GM23338 (cell line): ENCODE data around the gene CDH20. TPM values are rescaled to one million over a fixed set of nuclear protein-coding genes. Genes with fewer than 3 reads are reported as not detected.

Source experiments
- ATAC-seq: fragments of 200-7000 bp; cut with Tn5 transposase; 3 replicates; pipeline ENCODE4 v1.9.1; 2020
- DNase-seq: peaks from one replicate; pipeline ENCODE4 v3.0.0-alpha.2; 2015; ENCODE audit warnings: low spot score
- H2AFZ ChIP-seq: fragments of 200-600 bp; sonication (generic); 2 replicates; pipeline ENCODE4 v1.8.0; 2016; ENCODE audit warnings: antibody characterized with exemption, mild to moderate bottlenecking, moderate library complexity
- H3F3A ChIP-seq: fragments of 200-600 bp; sonication (generic); replicated peaks from 2 replicates; pipeline ENCODE4 v1.8.0; 2017; ENCODE audit warnings: antibody characterized with exemption, mixed run types, low read depth
- H3K27ac ChIP-seq: fragments of 200-600 bp; sonication (generic); 2 replicates; pipeline ENCODE4 v1.6.1; 2016; ENCODE audit warnings: low read depth
- H3K27me3 ChIP-seq: fragments of 200-600 bp; sonication (generic); 2 replicates; pipeline ENCODE4 v1.8.0; 2016; ENCODE audit warnings: mild to moderate bottlenecking, mixed run types, moderate library complexity; ENCODE audit not compliant: insufficient read depth
- H3K36me3 ChIP-seq: fragments of 200-600 bp; sonication (generic); 2 replicates; pipeline ENCODE4 v1.8.0; 2016; ENCODE audit warnings: mild to moderate bottlenecking; ENCODE audit not compliant: insufficient read depth
- H3K4me1 ChIP-seq: fragments of 200-600 bp; sonication (generic); 2 replicates; pipeline ENCODE4 v1.8.0; 2016; ENCODE audit warnings: mild to moderate bottlenecking, moderate library complexity; ENCODE audit not compliant: insufficient read depth
- H3K4me2 ChIP-seq: fragments of 200-600 bp; sonication (generic); 2 replicates; pipeline ENCODE4 v1.7.1; 2017; ENCODE audit warnings: mixed run types
- H3K4me3 ChIP-seq: fragments of 200-600 bp; sonication (generic); 2 replicates; pipeline ENCODE4 v1.6.1; 2016; ENCODE audit warnings: mixed run types
- H3K79me2 ChIP-seq: fragments of 200-600 bp; sonication (generic); replicated peaks from 2 replicates; pipeline ENCODE4 v1.8.0; 2017; ENCODE audit warnings: mild to moderate bottlenecking; ENCODE audit not compliant: insufficient read depth
- H3K9me2 ChIP-seq: fragments of 200-600 bp; sonication (generic); 2 replicates; pipeline ENCODE4 v1.8.0; 2017; ENCODE audit not compliant: insufficient read depth
- H4K20me1 ChIP-seq: fragments of 200-600 bp; sonication (generic); replicated peaks from 2 replicates; pipeline ENCODE4 v1.8.0; 2017; ENCODE audit warnings: mild to moderate bottlenecking; ENCODE audit not compliant: insufficient read depth
- H3K27ac Mint-ChIP-seq: 2 replicates; pipeline ENCODE4 v1.8.0; 2020; ENCODE audit warnings: inconsistent platforms, mild to moderate bottlenecking, moderate library complexity, mixed read lengths
- H3K27me3 Mint-ChIP-seq: 3 replicates; pipeline ENCODE4 v1.8.0; 2022; ENCODE audit warnings: low read depth, mild to moderate bottlenecking, moderate library complexity, mixed read lengths, inconsistent platforms; ENCODE audit not compliant: insufficient read depth, poor library complexity
- H3K36me3 Mint-ChIP-seq: 3 replicates; pipeline ENCODE4 v1.8.0; 2021; ENCODE audit warnings: low read depth, mild to moderate bottlenecking, inconsistent platforms, moderate library complexity, mixed read lengths
- H3K4me1 Mint-ChIP-seq: 3 replicates; pipeline ENCODE4 v1.8.0; 2020; ENCODE audit warnings: mild to moderate bottlenecking, inconsistent platforms, mixed read lengths
- H3K4me3 Mint-ChIP-seq: 3 replicates; pipeline ENCODE4 v1.8.0; 2021; ENCODE audit warnings: moderate library complexity, mild to moderate bottlenecking, inconsistent platforms, mixed read lengths
- H3K9me3 Mint-ChIP-seq: 3 replicates; pipeline ENCODE4 v1.8.0; 2020; ENCODE audit warnings: moderate library complexity, mild to moderate bottlenecking, inconsistent platforms, mixed read lengths
- CTCF ChIP-seq, 2 experiments: fragments of 200-600 bp in 1 of 2; sonication (generic) in 1 of 2; conservative IDR thresholded peaks; 2 replicates each; pipeline versions ENCODE4 v1.5.1 to v1.6.1; 2016 to 2017; ENCODE audit warnings: antibody characterized with exemption in 2 of 2, low read depth in 2 of 2, mild to moderate bottlenecking in 2 of 2, moderate library complexity in 1 of 2
- ETS1 ChIP-seq: IDR thresholded peaks from 2 replicates; pipeline ENCODE4 v1.6.1; 2016; ENCODE audit warnings: antibody characterized with exemption
- EZH2phosphoT487 ChIP-seq: fragments of 200-600 bp; sonication (generic); IDR thresholded peaks from one replicate; pipeline ENCODE4 v1.8.1; 2018; ENCODE audit warnings: antibody characterized with exemption; ENCODE audit not compliant: unreplicated experiment
- JUNB ChIP-seq: IDR thresholded peaks from one replicate; pipeline ENCODE4 v1.6.1; 2016; ENCODE audit warnings: antibody characterized with exemption; ENCODE audit not compliant: unreplicated experiment
- NANOG ChIP-seq: IDR thresholded peaks from 2 replicates; pipeline ENCODE4 v1.6.1; 2016; ENCODE audit warnings: antibody characterized with exemption, borderline replicate concordance
- ZNF114 ChIP-seq: fragments of 250-450 bp; sonication (Bioruptor Pico); IDR thresholded peaks from 2 replicates; pipeline ENCODE4 v1.5.0; 2020; ENCODE audit warnings: mild to moderate bottlenecking, moderate library complexity
- ZNF462 ChIP-seq: fragments of 250-450 bp; sonication (Bioruptor Pico); IDR thresholded peaks from 2 replicates; pipeline ENCODE4 v1.5.0; 2020; ENCODE audit warnings: mild to moderate bottlenecking, moderate library complexity
- polyA plus RNA-seq: library from polyadenylated mRNA; unstranded; fragments of >200 nt; fragmentation: Nextera tagmentation; extraction: Ambion mirVana; gene quantifications from 2 replicates; pipeline ENCODE4 v1.2.1, GENCODE V29; 2016
- total RNA-seq: library from RNA; depleted of rRNA; stranded (reverse); fragments of >200 nt; shearing (Covaris generic); gene quantifications from 2 replicates; pipeline ENCODE4 v1.2.3, GENCODE V29; 2014

CDH20 gene
- total and polyA plus RNA-seq, 2 experiments from 2014 or later = 1.0 TPM; not detected in 1

- TF ChIP-seq ZNF462 (CRISPR knock-in tag) (no peak), JUNB (no peak), NANOG (no peak), ETS1 (no peak)
Observed at GRCh38 chr18:61323951-61324350, 9.3 kb upstream of the CDH20 start (continued).

- Mint-ChIP-seq H3K4me1 (peaks cover 2% of the 10 kb centered on the region; the same call in 2 of the 3 replicates), H3K9me3 (no peaks in the 10 kb centered on the region), H3K36me3 (no peaks in the 10 kb centered on the region), H3K27me3 (no peaks in the 10 kb centered on the region), H3K4me3 (no peak overlapping the region), H3K27ac (no peak overlapping the region)
- ATAC-seq (no peak), DNase-seq (no peak)
- Histone ChIP-seq H3K27ac (no peak overlapping the region), H3F3A (no peaks in the 10 kb centered on the region), H2AFZ (no peak overlapping the region), H4K20me1 (no peaks in the 10 kb centered on the region), H3K79me2 (no peaks in the 10 kb centered on the region), H3K4me3 (no peak overlapping the region), H3K27me3 (no peaks in the 10 kb centered on the region), H3K36me3 (no peaks in the 10 kb centered on the region), H3K4me1 (peaks cover 6% of the 10 kb centered on the region; the same call in 1 of the 2 replicates), H3K4me2 (no peak overlapping the region), H3K9me2 (no peaks in the 10 kb centered on the region)
- no peak for TF ChIP-seq NANOG
- TF ChIP-seq CTCF (conservative IDR thresholded peaks at IDR 0.05; ENCODE audit: low read depth in 2 of 2) = no peak
- TF ChIP-seq EZH2phosphoT487 = no peak
- no peak for TF ChIP-seq ZNF462 (CRISPR knock-in tag)
- no peak for TF ChIP-seq ZNF114
Observed at GRCh38 chr18:61326407-61326806, 6.8 kb upstream of the CDH20 start.
